Choroid plexus epithelial cell (primary cell): ENCODE measurements around the gene EXD3.
A peak's percentile ranks its signal among the peaks of the same experiment; 100 is the strongest.

Experiments
- DNase-seq: peaks from one replicate; pipeline ENCODE4 v3.0.0-alpha.2; 2010; ENCODE audit warnings: low read depth
- H3K4me3 ChIP-seq: 2 replicates; pipeline ENCODE4 v1.5.1; 2011; ENCODE audit warnings: low read depth, mild to moderate bottlenecking, control low read depth, low read length, moderate library complexity
- CTCF ChIP-seq: conservative IDR thresholded peaks from 2 replicates; pipeline ENCODE4 v1.5.1; 2011; ENCODE audit warnings: low read depth, mild to moderate bottlenecking, control low read depth, inconsistent platforms, low read length, moderate library complexity

Gene EXD3

GRCh38 chr9:137444106-137444790, 21.3 kb upstream of the EXD3 start:
- H3K4me3 ChIP-seq = no peak overlapping the region
- DNase-seq = no peak
- no peak for TF ChIP-seq CTCF

DNA sequence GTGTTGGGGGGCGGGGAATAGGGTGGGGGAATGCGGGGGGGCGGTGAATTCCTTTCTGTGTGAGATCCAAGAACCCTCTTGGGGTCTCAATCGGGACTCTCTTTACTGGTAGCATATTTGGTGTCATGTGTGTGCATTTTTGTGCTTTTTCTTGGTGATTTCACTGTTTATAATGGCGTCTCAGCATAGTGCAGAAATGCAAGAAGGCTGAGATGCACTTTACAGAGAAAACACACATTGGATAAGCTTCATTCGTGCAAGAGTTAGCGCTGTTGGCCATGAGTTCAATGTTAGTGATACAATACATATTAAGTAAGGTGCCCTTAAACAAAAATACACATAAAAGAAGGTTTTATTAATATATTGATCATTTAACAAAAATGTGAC, 19.0 kb upstream of the EXD3 start:
- TF ChIP-seq CTCF = no peak
- no peak overlapping the region for H3K4me3 ChIP-seq
- DNase-seq = no peak

DNA sequence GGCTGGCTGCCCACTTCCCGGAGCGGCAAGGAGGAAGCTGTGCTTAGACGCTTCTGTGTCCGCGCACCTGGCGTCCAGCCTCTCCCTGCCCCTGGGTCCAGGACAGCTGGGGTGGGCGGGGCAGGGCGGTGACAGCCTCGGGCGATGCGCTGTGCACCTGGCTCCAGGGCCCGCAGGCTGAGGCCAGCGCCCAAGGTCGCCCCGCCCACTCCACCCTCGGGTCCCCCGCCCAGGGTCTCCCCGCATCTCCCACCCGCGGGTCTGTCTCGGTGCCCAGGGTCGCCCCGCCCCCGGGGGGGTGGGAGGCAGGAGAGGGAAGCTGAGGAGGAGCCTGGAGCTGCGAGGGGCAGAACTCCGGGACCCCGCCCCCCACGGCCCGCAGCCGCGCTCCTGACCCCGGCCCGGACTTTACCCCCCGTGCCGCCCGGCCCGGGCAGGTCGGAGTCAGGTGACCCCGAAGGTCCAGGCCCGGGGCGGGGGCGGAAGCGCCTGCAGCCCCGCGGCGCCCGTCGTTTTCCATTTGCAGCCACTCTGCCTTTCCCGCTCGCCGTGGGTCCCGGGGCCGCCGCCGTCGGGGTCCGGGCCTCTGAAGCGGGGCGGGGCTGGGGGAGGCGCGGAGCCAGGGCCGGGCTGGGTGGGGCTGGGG, 18.4 kb upstream of the EXD3 start, which contains the start of gene ENTPD8:
Gene ENTPD8 (minus strand): TSS at position 69 of the 646 bp plus-strand sequence. CDS start 3,072 bp downstream, outside the sequence.
- no peak for TF ChIP-seq CTCF
- DNase-seq = no peak
- H3K4me3 ChIP-seq = peak within 1 kb of the TSS; percentile 17

DNA sequence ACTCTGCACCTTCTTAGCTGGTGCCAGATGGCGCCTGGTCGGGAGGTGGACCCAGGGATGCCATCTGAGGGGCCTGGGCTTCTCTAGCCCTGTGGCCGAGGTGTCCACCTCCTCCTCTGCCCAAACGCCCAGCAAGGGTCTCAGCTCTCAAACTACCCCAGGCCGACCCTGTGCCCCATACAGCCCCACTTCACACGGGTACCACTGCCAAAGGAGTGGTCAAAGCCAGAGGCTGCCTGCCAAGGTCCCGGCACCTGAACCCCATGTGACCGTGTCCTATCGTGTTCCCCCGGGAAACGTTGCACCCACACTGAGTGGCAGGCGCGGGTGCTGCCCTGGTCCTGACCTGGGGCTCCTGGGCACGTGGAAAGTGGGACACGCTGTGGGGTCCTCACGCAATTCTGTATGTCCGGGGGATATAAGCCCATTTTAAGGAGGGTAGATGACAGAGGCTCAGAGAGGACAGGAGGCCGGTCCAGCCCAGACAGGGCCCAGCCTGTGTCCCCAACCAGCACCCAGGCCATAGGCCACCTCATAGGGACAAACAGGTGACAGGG, 16.3 kb upstream of the EXD3 start:
- H3K4me3 ChIP-seq = no peak overlapping the region
- no peak for DNase-seq
- no peak for TF ChIP-seq CTCF

- no peak for TF ChIP-seq CTCF
- no peak overlapping the region for H3K4me3 ChIP-seq
- no peak for DNase-seq
Measured at GRCh38 chr9:137438591-137439157, 15.7 kb upstream of the EXD3 start.

GRCh38 chr9:137437691-137438590, 15.0 kb upstream of the EXD3 start:
- H3K4me3 ChIP-seq = no peak overlapping the region
- TF ChIP-seq CTCF = no peak
- DNase-seq = no peak
